B cell (primary cell): ENCODE results near the gene NUDT6. TPM values are rescaled to one million over a fixed set of nuclear protein-coding genes. Genes with fewer than 3 reads are reported as not detected.
"Not testable (repeated sequence)": the region's sequence is repeated elsewhere in the genome, so short reads cannot be mapped to it uniquely, and the experiment has no call there.

Experiments
- ATAC-seq: fragments of 200-7000 bp; cut with Tn5 transposase; one replicate; pipeline ENCODE4 v1.10.0; 2021; ENCODE audit warnings: low read depth, mild to moderate bottlenecking, moderate number of reproducible peaks, moderate library complexity
- CTCF ChIA-PET: fragments of 350-600 bp; sonication (Branson Sonifier 250); formaldehyde crosslinking; loops from one replicate; lab custom pipeline; 2021; ENCODE audit warnings: antibody characterized with exemption, inconsistent platforms; lab: Charles Lee
- POLR2A ChIA-PET: fragments of 350-600 bp; sonication (Branson Sonifier 250); formaldehyde crosslinking; loops from one replicate; lab custom pipeline; 2021; ENCODE audit warnings: antibody characterized with exemption; lab: Charles Lee
- DNase-seq: peaks from one replicate; pipeline ENCODE4 v3.0.0; 2013
- H2AFZ ChIP-seq: 2 replicates; pipeline ENCODE4 v1.6.1; 2012; ENCODE audit warnings: mild to moderate bottlenecking, low read depth, low read length; ENCODE audit not compliant: insufficient read depth, poor library complexity, severe bottlenecking
- H3K27ac ChIP-seq, 2 donors: 1 replicate in 1 of 2; 2 replicates in 1 of 2; pipeline ENCODE4 v1.5.1; 2012 to 2013; ENCODE audit warnings: low read length in 2 of 2, mild to moderate bottlenecking in 2 of 2, moderate library complexity in 1 of 2
- H3K27me3 ChIP-seq, 4 experiments: fragments of 200-600 bp in 1 of 4; sonication (generic) in 1 of 4; replicated peaks in 1 of 4; 1 replicate in 2 of 4; 2 replicates in 2 of 4; pipeline versions ENCODE4 v1.6.1 to v1.7.0; 2013 to 2016; ENCODE audit warnings: low read length in 3 of 4, mild to moderate bottlenecking in 2 of 4, mixed read lengths in 1 of 4, moderate library complexity in 1 of 4; ENCODE audit not compliant: insufficient read depth in 4 of 4, control insufficient read depth in 3 of 4; ENCODE audit errors: control extremely low read depth in 1 of 4
- H3K36me3 ChIP-seq, 2 experiments: replicated peaks in 1 of 2; 1 replicate in 1 of 2; 2 replicates in 1 of 2; pipeline versions ENCODE4 v1.6.1 to v1.7.1; 2013; ENCODE audit warnings: low read length in 1 of 2; ENCODE audit not compliant: insufficient read depth in 2 of 2, control insufficient read depth in 1 of 2; ENCODE audit errors: control extremely low read depth in 1 of 2, extremely low read depth in 1 of 2
- H3K4me1 ChIP-seq, 2 donors: fragments of 200-600 bp in 1 of 2; sonication (generic) in 1 of 2; 1 replicate in 1 of 2; 2 replicates in 1 of 2; pipeline versions ENCODE4 v1.5.1 to v1.6.1; 2013 to 2017; ENCODE audit warnings: low read length in 2 of 2; ENCODE audit not compliant: control insufficient read depth in 2 of 2, insufficient read depth in 2 of 2
- H3K4me2 ChIP-seq: replicated peaks from 2 replicates; pipeline ENCODE3; 2012; ENCODE audit warnings: mild to moderate bottlenecking, low read depth, low read length; ENCODE audit not compliant: poor library complexity, severe bottlenecking
- H3K4me3 ChIP-seq, 5 experiments: fragments of 200-600 bp in 1 of 5; sonication (generic) in 1 of 5; 1 replicate in 3 of 5; 2 replicates in 2 of 5; pipeline versions ENCODE4 v1.5.1 to v1.7.0; 2011 to 2016; ENCODE audit warnings: low read length in 4 of 5, mild to moderate bottlenecking in 4 of 5, low read depth in 2 of 5, control low read depth in 1 of 5, moderate library complexity in 1 of 5; ENCODE audit not compliant: insufficient read depth in 1 of 5; ENCODE audit errors: control extremely low read depth in 1 of 5, extremely low read depth in 1 of 5
- H3K79me2 ChIP-seq: fragments of 200-600 bp; sonication (generic); one replicate; pipeline ENCODE4 v1.6.0; 2016; ENCODE audit warnings: low read length; ENCODE audit not compliant: control insufficient read depth, insufficient read depth
- H3K9ac ChIP-seq: fragments of 200-600 bp; sonication (generic); 2 replicates; pipeline ENCODE4 v1.6.1; 2017; ENCODE audit warnings: mild to moderate bottlenecking, low read length, moderate library complexity
- H3K9me3 ChIP-seq, 3 donors: one replicate each; pipeline versions ENCODE4 v1.6.1 to v1.7.1; 2013; ENCODE audit warnings: low read length in 2 of 3; ENCODE audit not compliant: control insufficient read depth in 2 of 3, insufficient read depth in 1 of 3; ENCODE audit errors: control extremely low read depth in 1 of 3
- H4K20me1 ChIP-seq: 2 replicates; pipeline ENCODE4 v1.6.0; 2012; ENCODE audit warnings: mild to moderate bottlenecking, low read length; ENCODE audit not compliant: insufficient read depth, control insufficient read depth, poor library complexity, severe bottlenecking
- H3K27ac Mint-ChIP-seq: one replicate; pipeline ENCODE4 v1.8.0; 2021; ENCODE audit warnings: mixed read lengths
- H3K27me3 Mint-ChIP-seq: one replicate; pipeline ENCODE4 v1.8.0; 2021; ENCODE audit warnings: mixed read lengths
- H3K4me1 Mint-ChIP-seq: one replicate; pipeline ENCODE4 v1.8.0; 2021; ENCODE audit warnings: mixed read lengths
- H3K4me3 Mint-ChIP-seq: one replicate; pipeline ENCODE4 v1.8.0; 2021; ENCODE audit warnings: mixed read lengths
- H3K9me3 Mint-ChIP-seq: one replicate; pipeline ENCODE4 v1.8.0; 2022; ENCODE audit warnings: mixed read lengths; ENCODE audit not compliant: insufficient read depth
- EZH2 ChIP-seq: IDR thresholded peaks from 2 replicates; pipeline ENCODE4 v1.6.1; 2012; ENCODE audit warnings: borderline replicate concordance, low read depth, mild to moderate bottlenecking, moderate library complexity, low read length; ENCODE audit not compliant: insufficient read depth, poor library complexity, severe bottlenecking
- WGBS: methylation state at CpG from one replicate; pipeline ENCODE4 v1.1.5; 2013; ENCODE audit warnings: missing lambda C conversion rate; ENCODE audit not compliant: insufficient coverage; 5-methylcytosine and 5-hydroxymethylcytosine counted together
- intact Hi-C: fragments of 100-400 bp; cut with micrococcal nuclease; formaldehyde crosslinking; loops from one replicate; pipeline ENCODE4 v1.10.0; 2022
- polyA plus RNA-seq: library from polyadenylated mRNA; depleted of rRNA; stranded (reverse); fragments of >200 nt; gene quantifications from 2 replicates; pipeline ENCODE4 v1.2.3, GENCODE V29; 2012
- total RNA-seq, 2 donors: library from RNA; stranded (reverse); fragments of 120-200 nt in 1 of 2; gene quantifications; 1 replicate in 1 of 2; 2 replicates in 1 of 2; pipeline versions ENCODE4 v1.2.3 to v1.2.4, GENCODE V29; 2013 to 2022
- TF ChIP-seq, protein P1 (sequence below): fragments of 200-600 bp; IDR thresholded peaks from one replicate; pipeline ENCODE4 v1.8.0; 2022; ENCODE audit warnings: antibody characterized with exemption, mild to moderate bottlenecking

NUDT6 gene
- total and polyA plus RNA-seq, 2 donors (not counting 1 experiment from before 2014, with no cell fraction given), result 2.4 to 3.4 TPM

DNA sequence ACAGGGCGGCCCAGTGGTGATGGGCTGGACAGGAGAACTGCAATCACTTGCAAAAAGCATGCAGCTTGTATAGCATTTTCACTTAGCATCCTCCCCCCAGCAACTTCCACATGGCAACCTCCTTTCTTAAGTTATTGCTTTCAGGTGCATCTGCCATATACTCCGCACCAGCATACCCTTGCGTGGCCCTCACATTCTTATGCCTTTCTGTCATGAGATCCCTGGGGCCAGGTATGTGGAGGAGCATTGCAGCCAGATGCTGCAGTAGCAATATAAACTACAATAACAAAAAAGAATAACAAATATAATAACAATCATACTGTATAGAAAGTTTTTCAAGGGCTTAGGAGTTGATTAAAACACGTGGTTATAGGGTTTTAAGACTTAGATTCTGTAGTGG, 26.3 kb upstream of the NUDT6 start:
- no peak overlapping the region for H3K9ac ChIP-seq
- no peaks in the 10 kb centered on the region for H3K4me1 ChIP-seq
- no peaks in the 10 kb centered on the region for H4K20me1 ChIP-seq
- H3K27ac Mint-ChIP-seq, result no peak overlapping the region
- H3K9me3 Mint-ChIP-seq, result no peaks in the 10 kb centered on the region
- 100% methylated on average over 2 of the region's 4 CpGs for WGBS
- H3K9me3 ChIP-seq, result no peaks in the 10 kb centered on the region
- H3K4me1 Mint-ChIP-seq, result no peaks in the 10 kb centered on the region
- H3K4me3 ChIP-seq, result no peak overlapping the region
- no peak overlapping the region for H2AFZ ChIP-seq
- POLR2A ChIA-PET, result no interaction called here
- peaks cover 13 to 40% of the 10 kb centered on the region in 2 experiments for H3K36me3 ChIP-seq
- H3K27me3 ChIP-seq, result no peaks in the 10 kb centered on the region
- no peak overlapping the region for H3K4me3 Mint-ChIP-seq
- ATAC-seq (no peak), DNase-seq (no peak)
- no peaks in the 10 kb centered on the region for H3K79me2 ChIP-seq
- H3K27ac ChIP-seq, result no peak overlapping the region
- TF ChIP-seq EZH2, result no peak
- TF ChIP-seq, protein P1, sequence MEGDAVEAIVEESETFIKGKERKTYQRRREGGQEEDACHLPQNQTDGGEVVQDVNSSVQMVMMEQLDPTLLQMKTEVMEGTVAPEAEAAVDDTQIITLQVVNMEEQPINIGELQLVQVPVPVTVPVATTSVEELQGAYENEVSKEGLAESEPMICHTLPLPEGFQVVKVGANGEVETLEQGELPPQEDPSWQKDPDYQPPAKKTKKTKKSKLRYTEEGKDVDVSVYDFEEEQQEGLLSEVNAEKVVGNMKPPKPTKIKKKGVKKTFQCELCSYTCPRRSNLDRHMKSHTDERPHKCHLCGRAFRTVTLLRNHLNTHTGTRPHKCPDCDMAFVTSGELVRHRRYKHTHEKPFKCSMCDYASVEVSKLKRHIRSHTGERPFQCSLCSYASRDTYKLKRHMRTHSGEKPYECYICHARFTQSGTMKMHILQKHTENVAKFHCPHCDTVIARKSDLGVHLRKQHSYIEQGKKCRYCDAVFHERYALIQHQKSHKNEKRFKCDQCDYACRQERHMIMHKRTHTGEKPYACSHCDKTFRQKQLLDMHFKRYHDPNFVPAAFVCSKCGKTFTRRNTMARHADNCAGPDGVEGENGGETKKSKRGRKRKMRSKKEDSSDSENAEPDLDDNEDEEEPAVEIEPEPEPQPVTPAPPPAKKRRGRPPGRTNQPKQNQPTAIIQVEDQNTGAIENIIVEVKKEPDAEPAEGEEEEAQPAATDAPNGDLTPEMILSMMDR, result no peak
- CTCF ChIA-PET, result no interaction called here
- intact Hi-C loops, result no loop called here
- H3K4me2 ChIP-seq, result no peak overlapping the region
- H3K27me3 Mint-ChIP-seq, result no peaks in the 10 kb centered on the region

DNA sequence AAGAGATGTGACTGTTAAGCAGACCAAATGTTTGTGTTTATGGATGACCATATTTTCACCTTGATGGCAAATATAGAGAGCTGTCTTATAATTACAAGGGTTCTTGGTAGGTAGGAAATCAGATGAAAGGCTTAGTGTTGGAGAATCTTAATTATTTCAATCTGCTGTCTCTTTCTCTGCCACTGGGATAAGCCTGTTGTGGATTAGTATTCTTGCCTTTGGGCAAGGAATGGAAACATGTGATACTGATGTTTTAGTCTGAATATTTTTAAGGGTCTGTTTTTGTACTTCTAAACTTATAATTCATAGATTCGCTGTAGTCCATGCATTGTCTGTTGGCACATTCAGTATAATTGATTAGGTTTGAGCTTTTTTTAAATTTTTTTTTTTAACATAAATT, 23.7 kb upstream of the NUDT6 start:
- Histone ChIP-seq H3K9ac (no peak overlapping the region), H3K36me3 (peaks cover 10 to 25% of the 10 kb centered on the region in 2 experiments), H3K4me2 (no peak overlapping the region), H3K4me1 (no peaks in the 10 kb centered on the region), H3K79me2 (no peaks in the 10 kb centered on the region), H3K27ac (no peak overlapping the region), H4K20me1 (no peaks in the 10 kb centered on the region), H3K9me3 (no peaks in the 10 kb centered on the region), H3K27me3 (no peaks in the 10 kb centered on the region), H2AFZ (no peak overlapping the region), H3K4me3 (no peak overlapping the region)
- no peaks in the 10 kb centered on the region for H3K4me1 Mint-ChIP-seq
- no peak for TF ChIP-seq EZH2
- TF ChIP-seq, protein P1, result no peak
- ATAC-seq (no peak), DNase-seq (no peak)
- intact Hi-C loops, result no loop called here
- no peak overlapping the region for H3K27ac Mint-ChIP-seq
- H3K9me3 Mint-ChIP-seq, result no peaks in the 10 kb centered on the region
- POLR2A ChIA-PET, result no interaction called here
- no CpG with 5 or more reads among the region's 1 CpG for whole genome bisulfite sequencing
- H3K27me3 Mint-ChIP-seq, result no peaks in the 10 kb centered on the region
- CTCF ChIA-PET, result no interaction called here
- H3K4me3 Mint-ChIP-seq, result no peak overlapping the region

DNA sequence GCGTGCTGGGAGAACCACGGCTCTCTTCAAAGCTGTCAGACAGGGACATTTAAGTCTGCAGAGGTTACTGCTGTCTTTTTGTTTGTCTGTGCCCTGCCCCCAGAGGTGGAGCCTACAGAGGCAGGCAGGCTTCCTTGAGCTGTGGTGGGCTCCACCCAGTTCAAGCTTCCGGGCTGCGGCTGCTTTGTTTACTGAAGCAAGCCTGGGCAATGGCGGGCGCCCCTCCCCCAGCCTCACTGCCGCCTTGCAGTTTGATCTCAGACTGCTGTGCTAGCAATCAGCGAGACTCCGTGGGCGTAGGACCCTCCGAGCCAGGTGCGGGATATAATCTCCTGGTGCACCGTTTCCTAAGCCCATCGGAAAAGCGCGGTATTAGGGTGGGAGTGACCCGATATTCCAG, 22.7 kb upstream of the NUDT6 start:
- H3K79me2 ChIP-seq, H2AFZ ChIP-seq, H3K4me1 Mint-ChIP-seq, H3K4me3 Mint-ChIP-seq, H3K27ac ChIP-seq, H3K27me3 ChIP-seq, DNase-seq, H3K4me3 ChIP-seq, H3K9me3 ChIP-seq, H4K20me1 ChIP-seq, H3K27me3 Mint-ChIP-seq, H3K4me1 ChIP-seq, intact Hi-C loops, ATAC-seq, CTCF ChIA-PET, H3K4me2 ChIP-seq, POLR2A ChIA-PET, H3K9me3 Mint-ChIP-seq, H3K9ac ChIP-seq, H3K27ac Mint-ChIP-seq: not testable (repeated sequence)
- H3K36me3 ChIP-seq, result peaks cover 8 to 20% of the 10 kb centered on the region in 2 experiments
- WGBS, result 97% methylated on average over 6 of the region's 17 CpGs
